HepG2 (cell line): ENCODE data around the gene PCIF1. TPM values are rescaled to one million over a fixed set of nuclear protein-coding genes. Genes with fewer than 3 reads are reported as not detected.

Source experiments
- ATRX ChIP-seq: sonication (generic); formaldehyde crosslinking; IDR thresholded peaks from 2 replicates; pipeline ENCODE4 v1.4.0; 2020; ENCODE audit warnings: missing genetic modification reagents, borderline replicate concordance
- EEA1 ChIP-seq: sonication (generic); formaldehyde crosslinking; IDR thresholded peaks from 2 replicates; pipeline ENCODE4 v1.5.1; 2020; ENCODE audit warnings: mild to moderate bottlenecking, missing genetic modification reagents, borderline replicate concordance
- ETV5 ChIP-seq: IDR thresholded peaks from 2 replicates; pipeline ENCODE4 v1.6.1; 2018; ENCODE audit warnings: missing biosample characterization, missing genetic modification reagents, inconsistent platforms, borderline replicate concordance
- FLYWCH1 ChIP-seq: sonication (generic); formaldehyde crosslinking; IDR thresholded peaks from 2 replicates; pipeline ENCODE4 v1.8.1; 2023; ENCODE audit warnings: mild to moderate bottlenecking, missing genetic modification reagents
- GABPA ChIP-seq, 2 experiments: IDR thresholded peaks; 2 replicates each; pipeline ENCODE4 v1.6.1; 2011 to 2016; ENCODE audit warnings: low read depth in 2 of 2, low read length in 1 of 2, missing biosample characterization in 1 of 2, missing genetic modification characterization in 1 of 2
- JARID2 ChIP-seq: sonication (generic); formaldehyde crosslinking; IDR thresholded peaks from 2 replicates; pipeline ENCODE4 v1.8.1; 2023; ENCODE audit warnings: missing genetic modification reagents, inconsistent platforms; ENCODE audit not compliant: insufficient replicate concordance
- MATR3 ChIP-seq: sonication (generic); formaldehyde crosslinking; IDR thresholded peaks from 2 replicates; pipeline ENCODE4 v1.4.0; 2020; ENCODE audit warnings: missing genetic modification reagents
- ZFP1 ChIP-seq: IDR thresholded peaks from 2 replicates; pipeline ENCODE4 v1.6.1; 2016
- ZMYM4 ChIP-seq: sonication (generic); formaldehyde crosslinking; IDR thresholded peaks from 2 replicates; pipeline ENCODE4 v1.8.1; 2023; ENCODE audit warnings: mild to moderate bottlenecking, missing genetic modification reagents
- ZNF33B ChIP-seq: sonication (generic); formaldehyde crosslinking; IDR thresholded peaks from 2 replicates; pipeline ENCODE4 v1.5.1; 2020; ENCODE audit warnings: mild to moderate bottlenecking, missing genetic modification reagents
- ZNF557 ChIP-seq: sonication (generic); formaldehyde crosslinking; IDR thresholded peaks from 2 replicates; pipeline ENCODE4 v1.4.0; 2020; ENCODE audit warnings: missing genetic modification reagents
- ZNF572 ChIP-seq: sonication (generic); formaldehyde crosslinking; IDR thresholded peaks from 2 replicates; pipeline ENCODE4 v1.5.1; 2020; ENCODE audit warnings: mild to moderate bottlenecking, missing genetic modification reagents
- ZNF605 ChIP-seq: sonication (generic); formaldehyde crosslinking; IDR thresholded peaks from 2 replicates; pipeline ENCODE4 v1.8.0; 2022; ENCODE audit warnings: mild to moderate bottlenecking, missing genetic modification reagents
- ZNF607 ChIP-seq: sonication (generic); formaldehyde crosslinking; IDR thresholded peaks from 2 replicates; pipeline ENCODE4 v1.5.1; 2020; ENCODE audit warnings: missing genetic modification reagents, mild to moderate bottlenecking, borderline replicate concordance
- ZNF713 ChIP-seq: sonication (generic); formaldehyde crosslinking; IDR thresholded peaks from 2 replicates; pipeline ENCODE4 v1.4.0; 2020; ENCODE audit warnings: mild to moderate bottlenecking, missing genetic modification reagents
- ZNF737 ChIP-seq: sonication (generic); formaldehyde crosslinking; IDR thresholded peaks from 2 replicates; pipeline ENCODE4 v1.5.0; 2020; ENCODE audit warnings: missing genetic modification reagents, mild to moderate bottlenecking, borderline replicate concordance
- ZNF83 ChIP-seq: sonication (generic); formaldehyde crosslinking; IDR thresholded peaks from 2 replicates; pipeline ENCODE4 v1.4.0; 2020; ENCODE audit warnings: missing genetic modification reagents, mild to moderate bottlenecking, borderline replicate concordance
- ZNF841 ChIP-seq: sonication (generic); formaldehyde crosslinking; IDR thresholded peaks from 2 replicates; pipeline ENCODE4 v1.8.1; 2023; ENCODE audit warnings: missing genetic modification reagents, borderline replicate concordance
- ZSCAN30 ChIP-seq: sonication (generic); formaldehyde crosslinking; IDR thresholded peaks from 2 replicates; pipeline ENCODE4 v1.5.0; 2020; ENCODE audit warnings: mild to moderate bottlenecking, missing genetic modification reagents
- polyA plus RNA-seq, 8 experiments: library from polyadenylated mRNA; depleted of rRNA in 3 of 8; stranded (reverse) in 7 of 8; unstranded in 1 of 8; fragments of >200 nt; fragmentation: Illumina TruSeq in 4 of 8; extraction: Trizol in 4 of 8; gene quantifications; 2 replicates each; pipeline versions ENCODE4 v1.2.1 to v1.2.3, GENCODE V29; 2011 to 2016; ENCODE audit warnings: low read depth in 4 of 8, missing spikeins in 1 of 8, mixed read lengths in 1 of 8; ENCODE audit not compliant: insufficient read depth in 1 of 8
- total RNA-seq, 5 experiments: library from RNA; depleted of rRNA; stranded (reverse); fragments of >200 nt; fragmentation: Illumina TruSeq; extraction: Trizol; gene quantifications; 2 replicates each; pipeline ENCODE4 v1.2.3, GENCODE V29; 2016; ENCODE audit warnings: low read depth in 1 of 5
- TF ChIP-seq, protein P1 (sequence below): sonication (generic); formaldehyde crosslinking; IDR thresholded peaks from 2 replicates; pipeline ENCODE4 v1.4.0; 2020; ENCODE audit warnings: missing genetic modification reagents
- TF ChIP-seq, protein P2 (sequence below): sonication (generic); formaldehyde crosslinking; IDR thresholded peaks from 2 replicates; pipeline ENCODE4 v1.4.0; 2020; ENCODE audit warnings: mild to moderate bottlenecking, low read depth, missing genetic modification reagents
- TF ChIP-seq, protein P3 (sequence below): sonication (generic); formaldehyde crosslinking; IDR thresholded peaks from 2 replicates; pipeline ENCODE4 v1.5.0; 2020; ENCODE audit warnings: mild to moderate bottlenecking, missing genetic modification reagents

Gene PCIF1
- total and polyA plus RNA-seq, 2 of the 13 experiments (the other 11 are each of a cell fraction or from before 2014, with no cell fraction given) = 20.9 to 24.4 TPM

DNA sequence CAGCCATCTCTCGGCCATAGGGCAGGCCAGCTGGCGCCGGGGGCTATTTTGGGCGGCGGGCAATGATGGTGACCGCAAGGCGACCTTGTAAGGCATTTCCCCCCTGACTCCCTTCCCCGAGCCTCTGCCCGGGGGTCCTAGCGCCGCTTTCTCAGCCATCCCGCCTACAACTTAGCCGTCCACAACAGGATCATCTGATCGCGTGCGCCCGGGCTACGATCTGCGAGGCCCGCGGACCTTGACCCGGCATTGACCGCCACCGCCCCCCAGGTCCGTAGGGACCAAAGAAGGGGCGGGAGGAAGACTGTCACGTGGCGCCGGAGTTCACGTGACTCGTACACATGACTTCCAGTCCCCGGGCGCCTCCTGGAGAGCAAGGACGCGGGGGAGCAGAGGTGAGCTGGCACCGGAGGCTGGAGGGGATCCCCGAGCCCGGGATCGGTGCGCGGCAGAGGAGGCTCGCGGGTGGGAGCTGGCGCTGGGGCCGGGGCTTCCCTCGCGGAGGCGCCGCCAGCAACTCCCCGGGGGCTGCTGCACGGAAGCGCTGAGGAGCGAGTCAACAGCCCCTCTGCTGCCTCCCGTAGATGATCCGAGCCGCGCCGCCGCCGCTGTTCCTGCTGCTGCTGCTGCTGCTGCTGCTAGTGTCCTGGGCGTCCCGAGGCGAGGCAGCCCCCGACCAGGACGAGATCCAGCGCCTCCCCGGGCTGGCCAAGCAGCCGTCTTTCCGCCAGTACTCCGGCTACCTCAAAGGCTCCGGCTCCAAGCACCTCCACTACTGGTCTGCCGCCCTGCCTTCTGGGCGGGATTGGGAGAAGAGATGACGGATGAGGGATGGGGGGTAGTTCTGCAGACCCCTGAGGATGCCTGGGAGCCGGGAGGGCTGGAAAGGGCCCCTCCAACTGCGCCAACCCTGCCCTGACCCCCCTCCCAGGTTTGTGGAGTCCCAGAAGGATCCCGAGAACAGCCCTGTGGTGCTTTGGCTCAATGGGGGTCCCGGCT lies 43.2 kb upstream of the PCIF1 start, which contains the start of the genes CTSA and NEURL2 (continued):
- TF ChIP-seq, protein P1, sequence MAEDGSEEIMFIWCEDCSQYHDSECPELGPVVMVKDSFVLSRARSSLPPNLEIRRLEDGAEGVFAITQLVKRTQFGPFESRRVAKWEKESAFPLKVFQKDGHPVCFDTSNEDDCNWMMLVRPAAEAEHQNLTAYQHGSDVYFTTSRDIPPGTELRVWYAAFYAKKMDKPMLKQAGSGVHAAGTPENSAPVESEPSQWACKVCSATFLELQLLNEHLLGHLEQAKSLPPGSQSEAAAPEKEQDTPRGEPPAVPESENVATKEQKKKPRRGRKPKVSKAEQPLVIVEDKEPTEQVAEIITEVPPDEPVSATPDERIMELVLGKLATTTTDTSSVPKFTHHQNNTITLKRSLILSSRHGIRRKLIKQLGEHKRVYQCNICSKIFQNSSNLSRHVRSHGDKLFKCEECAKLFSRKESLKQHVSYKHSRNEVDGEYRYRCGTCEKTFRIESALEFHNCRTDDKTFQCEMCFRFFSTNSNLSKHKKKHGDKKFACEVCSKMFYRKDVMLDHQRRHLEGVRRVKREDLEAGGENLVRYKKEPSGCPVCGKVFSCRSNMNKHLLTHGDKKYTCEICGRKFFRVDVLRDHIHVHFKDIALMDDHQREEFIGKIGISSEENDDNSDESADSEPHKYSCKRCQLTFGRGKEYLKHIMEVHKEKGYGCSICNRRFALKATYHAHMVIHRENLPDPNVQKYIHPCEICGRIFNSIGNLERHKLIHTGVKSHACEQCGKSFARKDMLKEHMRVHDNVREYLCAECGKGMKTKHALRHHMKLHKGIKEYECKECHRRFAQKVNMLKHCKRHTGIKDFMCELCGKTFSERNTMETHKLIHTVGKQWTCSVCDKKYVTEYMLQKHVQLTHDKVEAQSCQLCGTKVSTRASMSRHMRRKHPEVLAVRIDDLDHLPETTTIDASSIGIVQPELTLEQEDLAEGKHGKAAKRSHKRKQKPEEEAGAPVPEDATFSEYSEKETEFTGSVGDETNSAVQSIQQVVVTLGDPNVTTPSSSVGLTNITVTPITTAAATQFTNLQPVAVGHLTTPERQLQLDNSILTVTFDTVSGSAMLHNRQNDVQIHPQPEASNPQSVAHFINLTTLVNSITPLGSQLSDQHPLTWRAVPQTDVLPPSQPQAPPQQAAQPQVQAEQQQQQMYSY (CRISPR knock-in tag) = peak; percentile 82; the same call in 1 of the 2 replicates
- TF ChIP-seq ZNF83 (CRISPR knock-in tag) = peak; percentile 32; the same call in 1 of the 2 replicates
- TF ChIP-seq, protein P2, sequence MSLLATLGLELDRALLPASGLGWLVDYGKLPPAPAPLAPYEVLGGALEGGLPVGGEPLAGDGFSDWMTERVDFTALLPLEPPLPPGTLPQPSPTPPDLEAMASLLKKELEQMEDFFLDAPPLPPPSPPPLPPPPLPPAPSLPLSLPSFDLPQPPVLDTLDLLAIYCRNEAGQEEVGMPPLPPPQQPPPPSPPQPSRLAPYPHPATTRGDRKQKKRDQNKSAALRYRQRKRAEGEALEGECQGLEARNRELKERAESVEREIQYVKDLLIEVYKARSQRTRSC (CRISPR knock-in tag) = peak; percentile 90
- TF ChIP-seq GABPA (IDR thresholded peaks at IDR 0.05; ENCODE audit: low read depth, low read length) = no peak
- peak; percentile 70 for TF ChIP-seq GABPA (CRISPR knock-in tag; IDR thresholded peaks at IDR 0.05; ENCODE audit: low read depth)
- TF ChIP-seq ZNF557 = peak; percentile 92; the same call in 1 of the 2 replicates
- TF ChIP-seq ZSCAN30 = peak; percentile 99
- peak; percentile 95; the same call in 1 of the 2 replicates for TF ChIP-seq ZNF33B (CRISPR knock-in tag)
- TF ChIP-seq ZNF605 = peak; percentile 100
- peak; percentile 91 for TF ChIP-seq ETV5 (CRISPR knock-in tag)
- TF ChIP-seq JARID2 (CRISPR knock-in tag) = no peak
- TF ChIP-seq ZNF713 = no peak; the same call in 1 of the 2 replicates
- peak; percentile 98 for TF ChIP-seq ZMYM4 (CRISPR knock-in tag)
- no peak; the same call in 1 of the 2 replicates for TF ChIP-seq EEA1 (CRISPR knock-in tag)
- TF ChIP-seq ZNF572 (CRISPR knock-in tag) = peak; percentile 73; the same call in 1 of the 2 replicates
- peak; percentile 89; the same call in 1 of the 2 replicates for TF ChIP-seq ZNF737 (CRISPR knock-in tag)
- TF ChIP-seq ZNF607 (CRISPR knock-in tag) = peak; percentile 98
- peak; percentile 98 for TF ChIP-seq ZFP1 (CRISPR knock-in tag)
- 0 out of 2 replicates have a peak, but pooled peaks have one; percentile 78 for TF ChIP-seq FLYWCH1
- no peak for TF ChIP-seq MATR3 (CRISPR knock-in tag)
- peak; percentile 95 for TF ChIP-seq ZNF841 (CRISPR knock-in tag)
- no peak for TF ChIP-seq ATRX (CRISPR knock-in tag)
- TF ChIP-seq, protein P3, sequence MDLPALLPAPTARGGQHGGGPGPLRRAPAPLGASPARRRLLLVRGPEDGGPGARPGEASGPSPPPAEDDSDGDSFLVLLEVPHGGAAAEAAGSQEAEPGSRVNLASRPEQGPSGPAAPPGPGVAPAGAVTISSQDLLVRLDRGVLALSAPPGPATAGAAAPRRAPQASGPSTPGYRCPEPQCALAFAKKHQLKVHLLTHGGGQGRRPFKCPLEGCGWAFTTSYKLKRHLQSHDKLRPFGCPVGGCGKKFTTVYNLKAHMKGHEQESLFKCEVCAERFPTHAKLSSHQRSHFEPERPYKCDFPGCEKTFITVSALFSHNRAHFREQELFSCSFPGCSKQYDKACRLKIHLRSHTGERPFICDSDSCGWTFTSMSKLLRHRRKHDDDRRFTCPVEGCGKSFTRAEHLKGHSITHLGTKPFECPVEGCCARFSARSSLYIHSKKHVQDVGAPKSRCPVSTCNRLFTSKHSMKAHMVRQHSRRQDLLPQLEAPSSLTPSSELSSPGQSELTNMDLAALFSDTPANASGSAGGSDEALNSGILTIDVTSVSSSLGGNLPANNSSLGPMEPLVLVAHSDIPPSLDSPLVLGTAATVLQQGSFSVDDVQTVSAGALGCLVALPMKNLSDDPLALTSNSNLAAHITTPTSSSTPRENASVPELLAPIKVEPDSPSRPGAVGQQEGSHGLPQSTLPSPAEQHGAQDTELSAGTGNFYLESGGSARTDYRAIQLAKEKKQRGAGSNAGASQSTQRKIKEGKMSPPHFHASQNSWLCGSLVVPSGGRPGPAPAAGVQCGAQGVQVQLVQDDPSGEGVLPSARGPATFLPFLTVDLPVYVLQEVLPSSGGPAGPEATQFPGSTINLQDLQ (CRISPR knock-in tag) = peak; percentile 97
